HG03066 (cell line): ENCODE data around the gene TULP1.

Experiments used
- ATAC-seq: cut with Tn5 transposase; IDR thresholded peaks from one replicate; pipeline ENCODE4 v1.9.1; 2021; ENCODE audit warnings: low read depth; ENCODE audit not compliant: unreplicated experiment

Gene TULP1

GRCh38 chr6:35486005-35486925 lies 26.4 kb downstream of the TULP1 start:
- ATAC-seq, result no peak

- ATAC-seq, result no peak
Measured at GRCh38 chr6:35485402-35485877, 27.3 kb downstream of the TULP1 start.

GRCh38 chr6:35484921-35485392 lies 27.7 kb downstream of the TULP1 start:
- no peak for ATAC-seq

- ATAC-seq, result no peak
Measured at GRCh38 chr6:35483893-35484645, 28.6 kb downstream of the TULP1 start.

GRCh38 chr6:35483490-35483889 lies 29.2 kb downstream of the TULP1 start:
- no peak for ATAC-seq

GRCh38 chr6:35483062-35483461 lies 29.6 kb downstream of the TULP1 start:
- no peak for ATAC-seq

- ATAC-seq, result no peak
Measured at GRCh38 chr6:35481226-35481625, 31.5 kb downstream of the TULP1 start.

- no peak for ATAC-seq
Measured at GRCh38 chr6:35480176-35480575, 32.5 kb downstream of the TULP1 start.

- ATAC-seq, result no peak
Measured at GRCh38 chr6:35478259-35478658, 34.4 kb downstream of the TULP1 start.

GRCh38 chr6:35477551-35478179 lies 35.0 kb downstream of the TULP1 start:
- no peak for ATAC-seq

GRCh38 chr6:35477028-35477427 lies 35.7 kb downstream of the TULP1 start:
- ATAC-seq, result no peak

- ATAC-seq, result no peak
Measured at GRCh38 chr6:35476004-35476403, 36.7 kb downstream of the TULP1 start.

- no peak for ATAC-seq
Measured at GRCh38 chr6:35475573-35475972, 37.1 kb downstream of the TULP1 start.

- no peak for ATAC-seq
Measured at GRCh38 chr6:35474942-35475570, 37.6 kb downstream of the TULP1 start.

GRCh38 chr6:35474131-35474941 lies 38.4 kb downstream of the TULP1 start:
- ATAC-seq, result no peak

GRCh38 chr6:35473850-35474130 lies 38.9 kb downstream of the TULP1 start:
- ATAC-seq, result no peak

GRCh38 chr6:35473075-35473849 lies 39.4 kb downstream of the TULP1 start:
- ATAC-seq, result no peak

GRCh38 chr6:35471836-35472345 lies 40.8 kb downstream of the TULP1 start:
- no peak for ATAC-seq

GRCh38 chr6:35470663-35471120 lies 42.0 kb downstream of the TULP1 start:
- no peak for ATAC-seq
